ENCODE measurements around the gene CNTN6.
A peak's percentile ranks its signal among the peaks of the same experiment; 100 is the strongest.

Gene CNTN6

DNA sequence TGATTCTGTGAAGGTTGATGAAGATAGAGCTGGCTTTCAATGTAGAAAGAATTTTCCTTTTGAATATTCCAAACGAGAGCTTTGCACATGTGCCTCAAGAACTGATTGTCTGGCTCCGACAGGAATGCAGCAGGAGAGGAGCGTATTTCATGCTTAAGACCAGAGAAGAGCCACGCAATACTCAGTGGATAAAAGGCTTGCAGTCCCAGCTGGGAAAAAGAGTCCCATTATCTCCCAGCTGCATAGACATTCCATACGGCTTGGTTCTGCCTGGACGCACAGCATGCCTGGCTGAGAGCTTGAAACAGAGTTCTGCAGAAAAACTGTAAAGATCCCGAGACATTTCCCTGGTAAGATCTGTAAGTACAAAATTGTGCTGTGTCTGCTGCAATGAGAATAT, at the start of gene CNTN6:
Gene CNTN6 (plus strand): TSS at position 254 of the 400 bp plus-strand sequence. CDS start 54,985 bp downstream, outside the sequence.
- DNase-seq = no peak

DNA sequence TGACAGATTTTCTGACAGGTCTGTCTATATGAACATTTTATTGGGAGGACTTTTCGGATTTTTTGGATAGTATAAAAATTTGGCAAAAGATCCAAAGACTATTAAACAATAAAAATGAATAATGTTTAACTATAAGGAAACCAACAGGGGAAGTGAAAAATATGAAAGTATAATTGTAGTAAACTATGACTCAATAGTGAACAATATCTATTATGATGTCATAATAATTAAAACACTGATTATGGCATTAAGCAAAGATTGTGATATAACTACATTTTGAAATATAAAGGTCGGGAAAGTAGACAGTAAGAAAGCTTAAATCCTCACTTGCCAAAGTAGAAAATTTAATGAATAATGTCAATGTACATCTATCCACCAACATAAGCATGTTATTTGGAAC, 44.3 kb upstream of the CNTN6 start:
- no peak for DNase-seq

DNA sequence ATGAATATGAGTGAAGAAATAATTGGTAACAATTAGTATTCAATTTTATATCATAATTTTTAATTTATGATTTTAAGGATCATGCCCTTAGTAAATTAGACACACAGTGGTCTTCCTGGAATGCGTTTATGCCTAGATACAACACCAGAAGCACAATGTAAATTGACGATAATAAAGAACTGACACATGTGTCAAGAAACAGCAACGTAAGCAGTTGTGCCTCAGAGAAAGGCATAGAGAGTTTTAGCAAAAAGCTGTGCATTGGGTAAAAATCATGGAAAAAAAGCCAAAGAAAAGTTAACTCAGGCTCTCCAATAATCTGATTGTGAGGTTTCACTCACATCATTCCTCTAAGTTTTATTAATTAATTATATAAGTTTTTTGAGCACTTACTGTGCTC, 37.0 kb upstream of the CNTN6 start:
- no peak for DNase-seq

DNA sequence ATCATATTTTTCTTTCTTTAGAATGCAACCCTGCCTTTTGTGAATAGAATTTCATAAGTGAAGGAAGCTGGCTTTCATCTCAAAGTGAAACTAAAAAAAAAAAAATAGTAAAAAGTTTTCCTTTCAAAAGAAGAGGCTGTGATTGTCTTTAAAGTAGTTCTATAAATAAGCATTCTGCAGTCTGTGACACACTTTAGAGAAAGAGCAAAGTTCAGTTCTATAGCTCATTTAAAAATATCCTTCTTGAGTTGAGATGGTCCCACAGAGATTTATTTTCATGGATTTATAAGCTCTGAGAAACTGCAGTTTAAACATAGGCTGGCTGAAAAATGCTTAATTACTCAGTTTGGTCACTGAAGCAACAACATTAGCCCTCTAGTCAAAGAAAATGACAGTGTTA, 36.1 kb upstream of the CNTN6 start:
- DNase-seq = no peak

DNA sequence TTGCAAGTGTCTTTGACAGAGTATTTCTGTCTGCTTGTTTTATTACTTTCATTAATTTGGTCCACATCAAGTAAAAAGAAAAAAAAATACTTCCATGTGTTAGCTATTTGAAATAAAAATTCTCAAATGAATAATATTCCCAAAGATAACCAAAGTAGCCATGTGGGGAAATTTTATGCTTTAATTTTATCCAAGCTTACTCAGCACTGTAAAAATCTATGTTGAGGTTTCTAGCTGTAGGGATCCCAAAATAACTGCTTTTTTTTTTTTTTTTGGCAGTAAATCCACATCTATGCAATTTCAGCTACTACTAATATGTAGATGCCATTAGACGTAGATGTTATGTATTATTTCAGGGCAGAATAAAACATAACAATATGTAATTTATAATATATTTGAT, 35.4 kb upstream of the CNTN6 start:
- DNase-seq = no peak

DNA sequence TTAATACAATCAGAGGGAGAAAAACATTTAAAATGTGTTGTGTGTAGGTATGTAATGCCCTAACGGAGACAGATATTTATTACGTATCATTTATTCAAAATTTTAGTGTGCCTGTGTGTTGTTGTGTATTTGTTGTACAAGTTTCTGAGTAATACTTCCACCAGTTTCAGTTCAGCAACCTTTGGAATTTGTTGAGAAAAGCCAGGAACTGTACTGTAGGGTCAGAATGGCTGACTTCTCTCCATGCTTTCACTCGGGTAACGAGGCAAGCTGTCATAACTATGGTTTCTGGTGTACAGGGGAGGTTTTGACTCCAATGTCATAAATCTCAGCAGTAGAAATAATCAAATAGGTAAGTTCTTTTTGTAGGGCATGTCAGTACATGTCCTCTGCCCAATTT, 23.8 kb upstream of the CNTN6 start:
- DNase-seq = peak; percentile 64

DNA sequence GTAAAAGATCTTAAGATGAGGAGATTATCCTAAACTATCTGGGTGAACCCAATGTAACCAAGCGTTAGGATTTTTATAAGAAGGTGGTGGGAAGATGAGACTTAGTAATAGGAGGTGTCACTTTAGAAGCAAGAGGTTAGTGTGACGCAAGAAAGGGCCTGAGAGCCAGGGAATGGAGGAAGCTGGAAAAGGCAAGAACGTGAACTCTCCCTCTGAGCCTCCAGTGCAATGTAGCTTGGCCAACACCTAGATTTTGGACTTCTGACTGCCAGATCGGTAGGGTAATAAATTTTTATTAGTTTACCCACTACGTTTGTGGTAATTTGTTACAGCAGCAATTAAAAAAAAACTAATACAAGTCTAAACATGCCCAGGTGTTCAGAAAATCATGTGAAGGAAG, 20.8 kb upstream of the CNTN6 start:
- DNase-seq = no peak

DNA sequence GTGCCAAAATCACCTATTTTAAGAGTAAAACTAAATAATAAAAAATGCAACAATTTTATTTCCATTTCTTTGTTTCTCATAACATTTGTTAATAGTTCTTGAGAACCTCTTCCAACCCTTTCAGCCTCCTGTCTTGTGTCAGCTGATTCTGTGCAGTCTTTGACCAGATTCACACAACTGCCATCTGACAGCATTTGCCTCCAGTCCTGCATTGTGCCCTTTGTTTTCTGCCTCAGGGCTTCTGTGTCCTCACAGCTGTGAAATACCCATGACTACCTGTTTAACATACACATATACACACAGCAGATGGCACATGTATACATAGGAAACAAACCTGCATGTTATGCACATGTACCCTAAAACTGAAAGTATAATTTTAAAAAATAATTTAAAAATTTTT, 13.2 kb upstream of the CNTN6 start:
- DNase-seq = no peak

DNA sequence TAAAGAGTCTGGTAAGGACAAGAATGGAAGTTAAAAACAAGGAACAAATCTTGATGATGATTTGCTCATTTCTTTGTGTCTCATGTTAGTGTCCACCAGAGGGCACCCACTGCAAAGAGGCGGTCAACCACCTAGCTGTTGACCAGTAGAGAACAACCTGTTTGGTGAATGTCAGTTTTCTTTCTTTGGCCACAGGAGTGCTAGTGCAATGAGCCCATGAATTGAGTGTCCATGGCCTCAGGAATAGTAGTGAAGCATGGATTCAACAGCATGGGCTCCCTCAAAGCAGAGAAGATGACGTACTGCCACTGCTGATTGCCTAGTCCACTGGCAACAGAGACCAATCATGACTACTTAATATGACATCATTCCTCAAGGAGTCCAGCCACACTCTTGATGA, 10.7 kb upstream of the CNTN6 start:
- DNase-seq = peak; percentile 78

DNA sequence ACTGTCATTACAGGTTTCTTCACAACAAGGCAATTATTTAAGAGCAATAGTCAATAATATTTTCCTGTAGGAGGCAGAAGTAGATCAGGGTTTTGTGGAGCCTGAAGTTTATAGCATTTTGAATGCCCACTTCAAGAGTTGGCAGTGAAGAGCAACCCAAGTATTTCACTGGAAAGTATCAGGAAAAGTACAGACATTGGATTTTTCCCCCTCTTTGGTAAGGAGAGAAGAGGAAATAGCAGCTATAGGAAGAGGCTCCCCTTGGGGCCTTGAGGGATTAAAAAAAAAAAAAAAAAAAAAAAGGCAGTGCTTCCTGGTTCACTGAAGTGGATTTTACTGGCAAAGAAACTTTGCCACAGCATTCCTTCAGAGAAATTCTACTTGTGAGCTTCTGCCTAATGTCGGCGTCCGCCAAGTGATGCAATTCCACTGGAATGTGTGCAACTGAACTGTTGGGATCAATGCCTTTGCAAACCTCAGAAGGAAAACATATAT, 5.7 kb upstream of the CNTN6 start:
- DNase-seq = peak; percentile 93

DNA sequence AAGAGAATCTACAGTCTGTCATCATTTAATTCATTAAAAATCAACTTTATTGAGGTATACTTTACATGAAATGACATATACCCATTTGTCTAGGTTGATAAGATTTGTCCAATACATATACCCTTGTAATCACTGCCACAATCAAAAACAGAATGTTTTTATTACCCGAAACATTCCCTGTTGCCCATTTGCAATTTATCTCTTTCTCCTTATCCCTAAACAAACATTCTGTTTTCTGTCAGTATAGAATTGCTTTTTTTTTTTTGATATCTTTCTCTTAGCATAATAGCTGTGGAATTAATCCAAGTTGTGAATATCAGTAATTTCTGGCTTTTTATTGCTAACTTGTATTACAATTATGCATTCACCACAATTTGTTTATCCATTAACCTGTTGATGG, 4.3 kb upstream of the CNTN6 start:
- DNase-seq = no peak

DNA sequence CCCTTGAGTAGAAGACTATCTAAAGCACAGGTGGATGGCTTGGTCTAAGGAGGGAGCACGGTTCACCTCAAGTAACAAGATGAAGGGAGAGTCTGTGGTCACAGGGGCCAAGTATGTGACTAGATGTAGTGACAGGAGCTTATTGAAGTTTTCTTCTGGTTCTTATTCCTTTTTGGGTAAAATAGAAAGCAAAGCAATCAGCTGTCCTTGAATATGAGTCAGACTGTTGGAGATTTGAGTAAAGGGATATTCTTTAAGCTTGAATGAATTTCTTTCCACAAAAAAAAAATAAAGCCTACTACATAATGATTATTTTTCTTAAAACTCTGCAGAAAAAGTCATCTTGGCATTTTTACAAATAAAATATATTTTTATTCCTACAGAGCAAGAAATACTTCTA, 1.5 kb upstream of the CNTN6 start:
- DNase-seq = peak; percentile 25

DNA sequence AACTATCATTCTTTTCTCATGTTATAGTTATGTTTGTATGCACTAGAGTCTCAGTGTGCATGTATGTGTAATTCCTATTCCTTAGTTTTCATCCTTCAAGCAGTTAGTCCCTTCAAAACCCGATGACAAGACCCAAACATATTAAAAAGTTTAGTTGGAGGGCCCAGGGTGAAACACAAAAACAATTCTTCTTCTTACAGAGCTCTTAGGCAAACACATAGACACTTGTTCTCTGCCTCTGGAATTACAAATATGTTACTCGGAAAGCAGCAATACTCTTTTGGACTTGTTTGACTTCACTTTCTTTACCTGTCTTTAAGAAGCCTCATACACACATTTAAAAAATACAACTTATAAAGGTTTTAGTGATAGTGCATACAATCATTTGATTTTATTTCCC, 763 bp upstream of the CNTN6 start:
- DNase-seq = no peak

DNA sequence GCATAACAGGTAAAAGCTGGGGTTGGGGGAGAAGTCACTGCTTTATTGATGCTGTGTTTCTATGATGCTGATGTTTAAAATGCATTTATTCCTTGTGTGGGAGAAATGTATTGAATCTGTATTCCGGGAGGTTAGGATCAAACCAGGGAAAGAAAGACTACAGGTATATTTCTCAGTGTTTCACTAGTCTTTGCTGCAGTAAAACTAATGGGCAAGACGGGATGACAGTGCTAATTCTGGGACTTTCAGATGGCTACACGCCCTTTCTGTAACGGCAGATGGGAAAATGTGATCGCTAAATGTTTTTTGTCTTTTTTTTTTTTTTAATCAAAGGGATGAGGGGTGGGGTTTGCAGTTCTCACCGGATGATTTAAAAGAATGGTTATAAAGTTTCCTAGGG, 393 bp downstream of the CNTN6 start:
- DNase-seq = no peak

DNA sequence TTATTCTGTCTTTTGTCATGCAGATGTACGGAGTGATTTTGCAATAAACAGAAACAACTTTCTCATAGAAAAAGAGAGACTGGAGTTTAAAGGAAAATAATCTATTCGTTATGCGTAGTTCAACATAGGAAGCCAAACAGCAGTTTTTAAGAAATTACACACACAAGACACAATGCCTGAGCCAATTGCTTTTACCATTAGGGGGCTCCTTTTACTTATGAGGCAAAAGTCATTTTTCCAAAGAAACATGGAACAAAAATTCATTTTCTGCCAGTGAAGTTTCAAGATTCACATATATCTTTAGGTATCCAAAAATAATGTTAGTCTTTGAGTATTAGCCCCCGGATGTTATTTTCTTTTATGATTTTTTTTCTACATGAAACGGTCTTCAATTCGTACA, 10.7 kb downstream of the CNTN6 start:
- no peak for DNase-seq

DNA sequence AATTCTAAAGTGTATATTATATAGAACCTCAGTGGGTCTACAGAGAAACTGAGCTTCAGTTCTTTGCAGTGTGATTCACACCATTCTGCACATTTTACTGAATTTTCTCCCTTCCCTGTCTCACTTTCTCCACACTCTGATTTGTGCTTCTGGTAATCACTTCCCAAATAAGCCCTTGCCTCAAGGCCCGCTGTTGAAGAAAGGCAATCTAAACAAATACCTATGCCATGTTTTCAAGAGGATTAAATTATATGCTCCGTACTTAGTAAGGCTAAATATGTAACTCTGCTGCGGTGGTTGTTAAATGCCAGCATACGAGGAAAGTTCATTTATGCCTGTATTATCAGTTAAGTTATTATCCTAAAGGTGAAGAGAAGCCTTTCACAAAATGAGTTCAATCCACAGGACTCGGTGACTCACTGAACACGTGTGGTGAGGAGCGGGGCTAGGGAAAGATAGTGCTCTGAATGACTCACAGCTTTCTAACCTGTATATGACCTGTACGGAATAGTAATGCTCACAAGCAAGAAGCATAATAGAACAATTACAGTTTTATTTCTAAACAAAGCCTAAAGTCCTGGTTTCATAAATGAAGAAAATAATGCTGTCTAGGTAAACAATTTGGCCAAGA, 25.1 kb downstream of the CNTN6 start:
- DNase-seq = peak; percentile 64

DNA sequence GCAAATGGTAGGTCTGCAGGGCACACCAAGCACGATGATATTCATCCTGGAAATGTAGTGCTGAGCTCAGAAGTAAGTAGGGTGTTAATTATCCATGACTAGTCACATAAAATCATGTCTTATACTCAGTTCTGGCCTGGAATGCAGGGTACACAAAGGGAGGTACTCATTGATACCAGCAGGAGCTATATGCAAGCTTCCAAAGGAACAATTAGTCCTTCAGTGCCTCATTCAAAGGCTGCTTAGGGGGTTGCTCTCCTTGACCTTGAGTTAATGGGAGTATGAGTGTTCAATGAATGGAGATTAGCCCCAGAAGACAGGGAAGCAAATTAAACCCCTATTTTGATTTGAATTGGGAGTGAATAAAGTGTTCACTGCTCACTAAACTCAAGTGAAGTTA, 38.3 kb downstream of the CNTN6 start:
- no peak for DNase-seq

DNA sequence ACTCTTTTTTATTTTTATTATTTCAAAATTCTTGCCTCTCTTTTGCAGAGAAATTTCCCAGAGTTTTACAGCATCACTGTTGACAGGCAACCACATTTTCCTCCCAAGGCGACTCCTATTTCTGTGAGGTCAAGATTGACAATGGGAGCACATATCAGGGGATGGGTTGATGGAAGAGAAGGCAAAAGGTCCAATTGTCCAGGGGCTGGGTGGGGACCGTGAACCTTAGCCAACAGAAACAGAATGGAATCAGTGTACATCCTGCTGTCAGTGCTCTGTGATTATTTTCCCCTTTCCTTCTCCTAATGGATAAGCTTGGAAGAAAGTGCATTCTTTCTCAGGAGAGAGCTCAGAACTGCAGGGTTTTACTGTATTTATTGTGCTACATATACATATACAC, 42.4 kb downstream of the CNTN6 start:
- no peak for DNase-seq

DNA sequence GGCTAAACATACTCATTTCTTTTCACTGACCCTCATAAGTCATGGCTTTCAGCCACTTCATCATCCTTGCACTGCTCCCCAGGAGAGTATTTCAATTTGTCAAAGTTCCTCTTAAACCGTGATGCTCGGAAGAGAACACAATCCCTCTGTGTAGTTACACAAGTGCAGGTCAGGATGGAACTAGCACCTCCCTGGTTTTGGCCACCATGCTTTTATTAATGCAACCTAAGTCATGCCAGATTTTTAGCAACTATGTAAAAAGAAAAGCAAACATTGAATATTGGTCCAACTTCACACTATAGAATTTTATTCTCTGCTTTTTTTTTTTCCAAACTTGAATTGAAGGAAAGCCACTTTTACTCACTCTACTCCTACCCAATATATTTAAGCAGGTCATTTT, 45.2 kb downstream of the CNTN6 start:
- DNase-seq = no peak

DNA sequence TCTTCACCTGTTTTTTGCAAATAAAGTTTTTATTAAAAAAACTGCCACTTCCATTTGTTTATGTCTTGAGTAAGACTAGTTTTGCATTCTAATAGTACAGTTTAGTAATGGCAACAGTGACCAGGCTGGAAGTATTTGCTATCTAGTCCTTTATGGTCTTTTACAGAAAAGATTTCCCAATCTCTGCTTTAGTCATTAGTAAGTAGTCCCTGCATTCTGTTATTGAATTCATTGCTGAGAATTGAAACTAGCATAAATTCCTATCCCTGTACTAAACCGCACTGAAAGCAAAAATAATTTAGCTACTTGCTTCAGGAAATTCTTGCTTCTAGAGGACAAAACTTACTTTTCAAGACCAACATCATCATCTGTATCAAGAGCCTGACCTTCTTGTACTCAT, 46.2 kb downstream of the CNTN6 start:
- no peak for DNase-seq

DNA sequence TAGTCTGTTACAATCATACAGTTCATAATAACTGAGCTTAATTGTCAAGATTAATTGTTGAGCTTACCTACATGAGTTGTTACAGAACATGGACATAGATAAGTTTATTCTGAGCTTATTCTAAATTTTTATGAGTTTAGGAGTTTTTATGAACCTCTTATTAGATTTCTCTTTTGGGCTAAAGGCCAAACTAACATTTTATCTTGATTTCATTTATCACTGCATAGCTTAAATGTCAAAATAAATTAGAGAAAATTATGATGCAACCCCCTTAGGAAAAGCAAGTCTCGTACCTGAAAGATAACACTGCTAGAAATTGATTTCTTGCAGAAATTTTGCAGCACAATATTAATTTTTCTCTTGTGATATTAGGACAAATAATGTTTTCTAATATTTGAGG, 54.5 kb downstream of the CNTN6 start:
- DNase-seq = no peak

DNA sequence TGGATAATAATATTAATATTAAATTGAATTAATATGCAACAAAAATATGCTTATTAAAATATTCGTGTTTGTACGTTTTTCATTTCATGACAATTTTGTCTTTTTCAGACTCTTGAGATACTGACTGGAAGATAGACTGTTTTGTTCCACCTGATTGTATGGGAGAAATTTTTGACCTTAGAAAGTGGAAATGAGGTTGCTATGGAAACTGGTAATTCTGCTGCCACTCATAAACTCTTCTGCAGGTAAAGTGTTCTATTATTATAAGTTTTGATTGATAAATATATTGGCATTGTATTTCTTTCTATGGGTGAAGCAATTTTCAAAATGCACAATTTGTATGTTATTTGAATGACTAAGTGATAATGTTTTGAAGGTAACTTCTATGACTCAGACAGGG, 55.0 kb downstream of the CNTN6 start:
- DNase-seq = no peak

DNA sequence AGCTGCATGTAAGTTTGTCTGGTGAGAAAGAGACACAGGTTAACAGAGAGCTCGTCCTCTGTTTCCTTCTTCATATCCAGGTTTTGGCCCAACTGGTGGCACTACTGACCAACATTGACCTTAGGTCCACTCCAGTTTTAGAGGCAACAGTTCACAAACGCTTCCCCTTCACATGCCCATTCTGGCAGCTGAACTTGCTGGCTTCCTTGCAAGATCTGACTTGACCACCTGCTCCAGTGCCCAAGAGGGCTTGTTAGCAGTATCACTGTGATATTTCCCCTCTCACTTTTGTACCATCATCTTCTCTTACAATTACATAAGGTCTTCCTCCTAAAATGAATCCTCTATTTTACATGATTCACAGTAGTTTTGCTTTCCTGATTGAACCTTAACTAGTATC, 71.3 kb downstream of the CNTN6 start:
- no peak for DNase-seq

DNA sequence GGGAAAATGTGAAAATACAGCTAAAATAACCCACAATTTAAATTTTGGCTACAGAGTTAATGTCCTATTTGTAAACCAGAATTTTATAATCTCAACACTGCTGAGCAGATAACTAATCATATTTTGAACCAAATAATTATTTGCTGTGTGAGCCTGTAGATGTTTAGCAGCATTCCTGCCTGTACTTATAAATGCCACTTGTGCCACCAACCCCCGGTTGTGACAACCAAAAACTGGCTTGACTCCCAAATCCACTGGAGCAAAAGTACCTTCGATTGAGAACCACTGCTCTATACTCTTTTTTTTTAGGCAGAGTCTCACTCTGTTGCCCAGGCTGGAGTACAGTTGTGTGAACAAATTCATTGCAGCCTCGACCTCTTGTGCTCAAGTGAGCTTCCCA, 78.5 kb downstream of the CNTN6 start:
- no peak for DNase-seq

DNA sequence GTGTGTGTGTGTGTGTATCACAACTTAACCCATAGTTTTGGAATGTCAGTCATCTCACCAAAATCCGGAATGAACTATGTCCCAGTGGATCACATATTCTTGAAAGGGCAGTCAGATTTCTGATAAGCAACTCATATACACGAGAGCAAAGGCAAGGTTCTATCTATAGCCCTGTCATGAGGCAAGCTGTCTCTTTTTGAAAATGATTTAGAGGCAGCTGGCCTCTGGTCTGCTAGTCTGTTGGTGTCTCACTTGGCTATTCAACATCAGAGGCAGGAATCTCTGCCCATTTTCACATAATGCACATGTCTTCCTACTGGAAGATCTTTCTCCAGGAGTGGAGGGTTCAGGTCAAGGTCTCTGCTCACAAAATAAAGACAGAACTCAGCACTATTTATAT, 79.8 kb downstream of the CNTN6 start:
- no peak for DNase-seq

DNA sequence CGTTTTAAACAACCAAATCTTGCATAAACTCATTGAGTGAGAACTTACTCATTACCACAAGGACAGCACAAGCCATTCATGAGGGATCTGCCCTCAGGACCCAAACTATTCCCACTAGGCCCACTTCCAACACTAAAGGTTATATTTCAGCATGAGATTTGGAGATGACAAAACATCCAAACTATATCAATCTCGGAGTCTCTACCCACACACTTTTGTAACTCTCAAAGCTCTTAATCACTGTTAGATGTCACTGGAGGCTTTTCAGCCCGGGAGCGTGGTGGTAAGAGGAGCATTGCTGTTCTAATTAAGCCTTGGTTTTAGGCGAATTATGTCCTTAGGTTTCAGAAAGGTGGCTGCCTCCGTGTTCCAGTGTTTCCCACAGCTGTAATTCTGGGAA, 86.3 kb downstream of the CNTN6 start:
- DNase-seq = no peak

Data from kidney glomerular epithelial cell (primary cell).